NCI-H2107 (cell line): Measurements from ENCODE around the gene DMPK.

ENCODE experiments used
- DNase-seq: peaks from one replicate; lab custom pipeline; 2025; lab: John Stamatoyannopoulos, UW

DMPK gene

GRCh38 chr19:45785781-45786532 is 3.7 kb upstream of the DMPK start:
- DNase-seq, result no peak

- DNase-seq, result no peak
Measured at GRCh38 chr19:45785097-45785496, 2.8 kb upstream of the DMPK start.

GRCh38 chr19:45784096-45784495 is 1.8 kb upstream of the DMPK start:
- no peak for DNase-seq

DNA sequence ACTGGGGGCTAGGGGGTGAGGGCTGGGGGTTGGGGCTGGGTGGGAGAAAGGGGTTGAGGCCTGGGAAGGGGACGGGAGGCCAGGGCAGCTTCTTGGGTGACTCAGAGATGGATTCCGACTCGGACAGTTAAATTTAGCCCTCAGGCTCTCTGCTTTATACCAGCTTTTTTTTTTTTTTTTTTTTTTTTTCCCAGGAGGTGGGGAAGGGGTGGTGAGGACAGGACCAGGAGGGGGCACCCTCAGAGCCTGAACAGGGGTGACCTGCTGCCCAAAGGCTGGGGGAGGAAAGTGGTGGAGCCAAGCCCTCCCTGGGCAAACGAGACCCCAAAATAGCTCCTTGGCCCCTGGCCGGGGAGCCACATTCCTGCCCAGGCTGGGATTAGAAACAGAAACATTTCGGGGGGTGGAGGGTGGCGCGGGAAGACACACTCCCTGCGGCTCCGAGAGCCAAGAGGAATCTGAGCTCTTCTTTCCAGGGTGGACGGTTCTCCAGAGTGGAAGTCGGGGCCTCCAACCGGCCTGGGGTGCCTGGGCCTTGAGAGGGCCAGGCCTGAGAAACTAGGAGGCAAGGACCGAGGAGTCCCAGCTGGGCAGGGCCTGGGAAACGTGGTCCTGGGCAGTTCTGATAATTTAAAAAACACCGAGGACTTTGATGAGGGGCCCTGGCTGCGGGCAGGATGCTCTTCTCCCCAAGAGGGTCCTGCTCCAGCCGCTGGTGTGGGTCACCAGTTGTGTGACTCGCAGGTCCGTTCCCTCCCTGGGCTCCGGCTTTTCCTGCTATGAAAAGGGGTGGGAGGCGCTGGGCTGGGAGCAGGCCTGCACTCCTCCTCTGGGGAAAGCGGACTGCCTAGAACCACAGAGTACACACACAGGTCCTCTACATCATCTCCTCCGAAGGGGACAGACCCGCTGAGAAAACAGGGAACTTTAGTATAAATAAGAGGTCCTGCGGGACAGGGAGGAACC is 813 bp upstream of the DMPK start:
- DNase-seq, result no peak

GRCh38 chr19:45781214-45782161 is 802 bp downstream of the DMPK start:
- DNase-seq, result peak; percentile 77

DNA sequence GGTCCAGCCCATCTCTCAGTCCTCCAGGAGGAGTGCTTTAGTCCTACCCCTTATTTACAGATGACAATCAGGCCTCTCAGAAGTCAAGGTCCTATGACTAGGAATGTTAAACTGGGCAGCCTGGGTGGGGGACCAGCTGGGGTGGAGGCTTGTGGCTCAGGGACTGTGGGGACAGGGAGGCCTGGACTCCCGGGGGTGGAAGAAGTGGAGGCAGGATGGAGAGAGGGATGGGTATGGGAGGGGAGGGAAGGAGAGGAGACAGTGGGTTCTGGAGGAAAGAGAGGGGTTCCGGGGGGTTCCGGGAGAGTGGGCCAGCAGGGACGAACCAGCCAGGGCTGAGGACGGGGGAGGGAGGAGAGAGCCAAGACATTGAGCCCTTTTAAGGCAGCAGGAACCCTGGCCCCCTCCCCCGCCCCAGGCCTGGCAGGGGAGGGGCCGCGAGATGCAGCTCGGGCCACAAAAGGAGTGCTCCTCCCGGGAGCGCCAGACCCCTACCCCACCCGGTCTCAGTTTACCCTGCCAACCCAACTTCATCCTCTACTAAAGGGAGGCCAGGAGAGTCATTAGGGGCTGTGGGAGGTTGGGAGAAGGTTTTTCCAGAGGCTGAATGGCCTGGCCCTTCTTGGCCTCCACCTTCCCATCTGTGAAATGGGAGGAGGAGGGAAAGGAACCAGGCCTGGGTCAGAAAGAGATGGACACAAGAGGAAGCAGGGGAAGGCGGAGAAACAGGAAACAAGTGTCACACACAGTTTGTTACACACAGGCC is 1.7 kb downstream of the DMPK start:
- no peak for DNase-seq

- no peak for DNase-seq
Measured at GRCh38 chr19:45780146-45780447, 2.2 kb downstream of the DMPK start.

GRCh38 chr19:45779231-45780145 is 2.8 kb downstream of the DMPK start:
- DNase-seq, result no peak

DNA sequence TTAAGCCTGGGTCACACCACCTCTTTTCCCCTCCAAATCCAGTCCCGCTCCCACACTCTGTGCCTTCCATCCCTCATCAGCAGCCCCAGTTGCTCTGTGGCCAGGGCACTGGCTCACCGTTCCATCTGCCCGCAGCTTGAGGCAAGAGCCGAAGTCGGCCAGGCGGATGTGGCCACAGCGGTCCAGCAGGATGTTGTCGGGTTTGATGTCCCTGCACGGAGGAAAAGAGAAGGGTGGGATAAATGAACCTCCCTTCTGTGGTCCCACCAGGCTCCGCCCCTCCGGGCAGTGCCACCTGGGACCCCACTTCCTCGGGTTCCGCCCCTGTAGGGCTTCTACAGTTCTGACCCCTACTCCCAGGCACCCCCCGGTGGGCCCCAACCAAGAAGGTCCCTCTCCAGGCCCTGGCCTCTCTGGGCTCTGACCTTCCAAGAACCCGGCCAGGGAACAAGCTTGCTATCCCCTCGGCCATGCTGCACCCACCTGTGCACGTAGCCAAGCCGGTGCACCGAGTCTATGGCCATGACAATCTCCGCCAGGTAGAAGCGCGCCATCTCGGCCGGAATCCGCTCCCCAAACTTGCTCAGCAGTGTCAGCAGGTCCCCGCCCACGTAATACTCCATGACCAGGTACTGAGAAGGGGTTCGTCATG is 4.2 kb downstream of the DMPK start:
- DNase-seq, result no peak

DNA sequence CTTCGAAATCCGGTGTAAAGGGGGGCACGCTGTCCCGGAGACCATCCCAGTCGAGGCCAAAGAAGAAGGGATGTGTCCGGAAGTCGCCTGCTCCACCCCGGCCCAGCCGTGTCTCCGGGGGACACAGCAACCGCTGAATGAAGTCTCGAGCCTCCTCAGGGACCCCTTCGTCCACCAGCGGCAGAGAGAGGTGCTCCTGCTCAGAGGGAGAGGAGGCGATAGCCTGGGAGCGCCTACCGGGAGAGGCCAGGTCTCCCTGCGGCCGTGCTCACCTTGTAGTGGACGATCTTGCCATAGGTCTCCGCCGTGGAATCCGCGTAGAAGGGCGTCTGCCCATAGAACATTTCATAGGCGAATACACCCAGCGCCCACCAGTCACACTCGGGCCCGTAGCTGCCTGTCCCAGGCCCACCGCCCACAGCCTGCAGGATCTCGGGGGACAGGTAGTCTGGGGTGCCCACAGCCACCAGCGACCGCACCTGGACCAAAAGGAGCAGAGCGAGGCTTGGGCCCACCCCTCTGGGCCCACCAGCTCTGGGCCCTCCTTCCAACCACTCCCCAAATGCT is 4.8 kb downstream of the DMPK start:
- no peak for DNase-seq

DNA sequence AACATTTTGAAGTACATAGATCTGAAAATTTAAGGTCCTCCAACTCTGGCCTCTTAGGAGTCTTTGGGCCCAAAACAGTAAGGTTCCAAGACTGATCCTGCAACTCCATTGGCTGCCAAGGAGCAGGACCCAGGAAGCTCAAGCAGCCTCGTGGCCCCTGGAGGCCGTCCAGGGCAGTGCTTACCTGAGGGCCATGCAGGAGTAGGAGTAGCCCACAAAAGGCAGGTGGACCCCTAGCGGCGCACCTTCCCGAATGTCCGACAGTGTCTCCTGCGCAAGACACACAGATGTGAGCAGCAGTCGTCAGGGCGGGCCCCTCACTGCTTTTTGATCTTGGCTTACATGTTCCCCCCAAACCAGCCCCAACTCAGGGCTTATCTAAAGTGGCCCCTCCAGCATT is 7.5 kb downstream of the DMPK start:
- no peak for DNase-seq

DNA sequence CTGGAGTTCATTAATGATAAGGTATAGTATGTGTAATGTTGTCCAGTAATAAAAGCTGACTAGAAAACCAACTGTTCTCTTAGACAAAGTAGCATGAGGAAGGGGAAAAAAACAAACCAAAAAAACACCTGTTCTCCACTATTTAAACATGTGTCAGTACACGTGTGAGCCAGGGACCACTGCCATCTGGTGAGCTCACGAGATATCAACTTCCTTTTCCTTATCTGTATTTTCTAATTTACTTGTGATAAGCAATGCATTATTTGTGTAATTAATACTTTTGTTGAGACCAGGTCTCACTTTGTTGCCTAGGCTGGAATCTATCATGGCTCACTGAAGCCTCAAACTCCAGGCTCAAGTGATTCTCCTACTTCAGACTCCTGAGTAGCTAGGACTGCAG is 8.9 kb downstream of the DMPK start:
- DNase-seq, result no peak

DNA sequence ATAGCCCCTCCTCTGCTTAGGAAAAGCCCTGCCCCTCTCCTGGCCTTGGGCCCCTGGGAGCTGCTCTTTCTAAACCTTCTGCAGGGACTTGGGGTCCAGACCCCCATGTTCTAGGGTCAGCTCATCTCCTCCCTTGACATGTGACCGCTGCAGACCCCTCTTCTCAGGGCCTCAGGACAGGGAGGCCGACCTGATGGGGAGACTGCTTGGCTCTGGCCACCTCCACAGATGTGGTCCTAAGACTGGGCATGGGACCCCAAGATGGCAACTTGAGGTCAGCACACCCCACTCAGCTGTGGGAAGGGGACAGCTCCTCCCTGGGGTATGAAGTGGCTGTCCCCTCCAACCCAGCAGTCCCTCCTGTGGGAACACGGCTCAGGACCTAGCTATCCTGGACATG is 9.4 kb downstream of the DMPK start:
- DNase-seq, result no peak

- DNase-seq, result no peak
Measured at GRCh38 chr19:45772130-45772840, 10.0 kb downstream of the DMPK start.

GRCh38 chr19:45771311-45771933 is 10.9 kb downstream of the DMPK start:
- DNase-seq, result no peak

- DNase-seq, result peak; percentile 89
Measured at GRCh38 chr19:45770192-45771101, 11.8 kb downstream of the DMPK start.

- DNase-seq, result no peak
Measured at GRCh38 chr19:45769821-45770191, 12.5 kb downstream of the DMPK start.
